ENCODE measurements around the gene TEC. TPM values are rescaled to one million over a fixed set of nuclear protein-coding genes. Genes with fewer than 3 reads are reported as not detected.

TEC gene
- total and polyA plus RNA-seq, 9 of the 15 experiments (the other 6 are each of a cell fraction or from before 2014, with no cell fraction given), result 5.3 to 14.7 (median 8.8) TPM

- TF ChIP-seq VEZF1 (CRISPR knock-in tag; IDR thresholded peaks at IDR 0.05) (peak; percentile 35; the same call in 1 of the 2 replicates), SMAD4 (CRISPR knock-in tag; conservative IDR thresholded peaks at IDR 0.05) (peak; percentile 60), SAP30 (IDR thresholded peaks at IDR 0.05; ENCODE audit: borderline replicate concordance, insufficient read depth, low read depth, low read length, poor library complexity, severe bottlenecking) (no peak), PURB (CRISPR knock-in tag; IDR thresholded peaks at IDR 0.05; ENCODE audit: low read depth) (no peak), ZBTB1 (CRISPR knock-in tag; IDR thresholded peaks at IDR 0.05; ENCODE audit: borderline replicate concordance, low read depth) (no peak), NCOR1 (IDR thresholded peaks at IDR 0.05) (peak; percentile 92), MED1 (CRISPR knock-in tag; IDR thresholded peaks at IDR 0.05; ENCODE audit: borderline replicate concordance) (no peak), SRSF1 (IDR thresholded peaks at IDR 0.05; ENCODE audit: low read depth, low read length) (no peak), PTRF (tag; IDR thresholded peaks at IDR 0.05) (no peak), TEAD1 (CRISPR knock-in tag; IDR thresholded peaks at IDR 0.05) (peak in 1 of 2 experiments; percentile 53; a peak in 1 of 4 replicates), ARNT (IDR thresholded peaks at IDR 0.05) (0 out of 4 replicates have a peak, but pooled peaks of 1 of the 2 experiments have one; percentile 55), GATAD2A (IDR thresholded peaks at IDR 0.05) (no peak), CAMTA2 (CRISPR knock-in tag; conservative IDR thresholded peaks at IDR 0.05) (no peak), ZBTB11 (CRISPR knock-in tag; IDR thresholded peaks at IDR 0.05) (no peak; a peak in 2 of 6 replicates), ZNF551 (CRISPR knock-in tag; IDR thresholded peaks at IDR 0.05) (no peak), KDM5B (IDR thresholded peaks at IDR 0.05; ENCODE audit: insufficient replicate concordance, low read depth, low read length) (no peak), PREB (CRISPR knock-in tag; IDR thresholded peaks at IDR 0.05) (no peak), CBFA2T2 (conservative IDR thresholded peaks at IDR 0.05) (peak; percentile 94), ZNF140 (CRISPR knock-in tag; IDR thresholded peaks at IDR 0.05) (no peak)
Measured at GRCh38 chr4:48126621-48127020, 143.0 kb downstream of the TEC start (continued).

All from K562 (cell line).